Stimulated activated CD8-positive, alpha-beta memory T cell treated with anti-CD3 and anti-CD28 coated beads, Interleukin-7, amount 100 ng/mL, for 4 hours (primary cell): Measurements from ENCODE around the gene UBAP2.
"Not testable (repeated sequence)": the region's sequence is repeated elsewhere in the genome, so short reads cannot be mapped to it uniquely, and the experiment has no call there.

Experiments used
- DNase-seq, 2 donors: peaks; one replicate each; pipeline ENCODE4 v3.0.0-alpha.2; 2020; ENCODE audit warnings: low read depth in 2 of 2

Gene UBAP2

GRCh38 chr9:34047864-34048726, 592 bp downstream of the UBAP2 start:
- DNase-seq = peak; percentile 28 to 45

DNA sequence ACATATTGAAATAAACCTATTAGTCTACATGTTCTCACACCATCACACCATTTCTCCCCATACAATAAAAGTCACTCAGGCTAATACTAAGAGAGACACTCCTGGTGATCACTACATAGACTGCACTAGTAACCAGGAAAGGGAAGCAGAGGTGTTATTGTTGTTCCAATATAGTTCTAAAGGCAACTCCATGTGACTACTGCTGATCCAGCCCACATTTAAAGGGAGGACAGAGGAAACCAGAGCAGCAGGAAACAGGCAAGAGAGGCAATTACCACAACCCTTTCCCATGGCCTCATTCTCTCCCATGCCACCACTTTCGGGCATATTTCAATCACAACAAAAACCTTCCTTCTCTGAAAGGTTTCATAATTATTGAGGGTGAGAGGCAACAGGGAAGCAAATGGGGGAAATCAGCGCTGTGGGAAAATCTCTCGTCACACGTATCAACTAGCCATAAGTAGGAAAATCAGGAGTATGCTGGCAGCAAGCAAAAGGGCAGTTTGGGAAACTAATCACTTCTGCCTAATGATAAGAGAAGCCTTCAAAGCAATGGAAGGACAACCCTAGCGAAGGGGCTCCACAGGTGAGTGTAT, 1.8 kb downstream of the UBAP2 start:
- DNase-seq = no peak

DNA sequence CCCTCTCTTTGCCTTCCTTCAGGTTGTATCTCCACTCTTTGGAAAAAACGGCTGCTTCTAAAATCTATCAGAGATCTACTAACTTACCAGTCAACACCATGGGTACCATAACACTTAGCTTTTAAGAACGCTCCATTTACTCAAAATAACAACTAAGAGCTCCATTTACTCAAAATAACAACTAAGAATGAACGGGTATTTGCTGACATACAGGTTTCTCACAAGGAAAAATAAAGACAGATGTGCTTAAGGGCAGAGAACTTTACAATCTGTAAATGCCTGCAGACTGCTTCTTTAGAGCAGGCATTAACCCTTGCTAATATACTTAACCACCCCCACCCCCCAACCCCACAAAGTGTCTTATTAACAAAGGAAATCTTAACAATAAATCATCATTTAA, 2.8 kb downstream of the UBAP2 start:
- no peak for DNase-seq

DNA sequence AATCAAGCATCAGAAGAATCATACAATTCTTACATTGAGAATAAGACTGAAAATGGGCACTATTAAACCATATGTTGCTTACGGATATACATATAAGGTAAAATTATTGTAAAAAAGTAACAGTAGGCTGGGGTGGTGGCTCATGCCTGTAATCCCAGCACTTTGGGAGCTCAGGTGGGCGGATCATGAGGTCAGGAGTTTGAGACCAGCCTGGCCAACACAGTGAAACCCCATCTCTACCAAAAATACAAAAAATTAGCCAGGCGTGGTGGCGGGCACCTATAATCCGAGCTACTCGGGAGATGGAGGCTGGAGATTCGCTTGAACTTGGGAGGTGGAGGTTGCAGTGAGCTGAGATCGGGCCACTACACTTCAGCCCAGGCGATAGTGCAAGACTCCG, 6.6 kb downstream of the UBAP2 start:
- not testable (repeated sequence) for DNase-seq

- DNase-seq = not testable (repeated sequence)
Measured at GRCh38 chr9:34038851-34039250, 9.8 kb downstream of the UBAP2 start.

DNA sequence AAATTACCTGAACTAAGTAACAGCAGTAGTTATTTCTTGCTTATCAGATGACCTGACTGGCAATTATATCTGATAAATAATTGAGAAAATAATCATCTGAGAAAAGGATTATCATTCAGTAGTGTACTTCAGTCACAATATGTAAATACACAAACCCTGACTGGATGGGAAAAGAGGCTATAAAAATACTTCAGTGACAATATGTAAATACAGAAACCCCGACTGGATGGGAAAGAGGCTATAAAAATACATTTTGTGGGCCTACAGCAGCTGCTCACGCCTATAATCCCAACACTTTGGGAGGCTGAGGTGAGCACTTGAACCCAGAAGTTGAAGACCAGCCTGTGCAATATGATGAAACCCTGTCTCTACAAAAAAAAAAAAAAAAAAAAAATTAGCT, 11.1 kb downstream of the UBAP2 start:
- no peak for DNase-seq

DNA sequence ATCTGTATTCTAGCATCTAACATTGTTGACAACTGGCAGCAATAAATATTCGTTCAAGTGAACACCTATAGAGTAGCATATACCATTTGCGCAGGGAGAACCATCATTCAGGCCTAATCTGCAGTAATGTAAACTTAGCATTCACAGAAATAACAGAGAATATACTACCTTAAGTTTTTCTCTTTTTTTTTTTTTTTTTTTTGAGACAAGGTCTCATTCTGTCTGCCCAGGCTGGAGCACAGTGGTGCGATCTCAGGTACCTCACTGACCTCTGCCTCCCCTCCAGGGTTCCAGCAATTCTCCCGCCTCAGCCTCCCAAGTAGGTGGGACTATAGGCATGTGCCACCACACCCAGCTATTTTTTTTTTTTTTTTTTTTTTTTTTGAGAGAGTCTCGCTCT, 12.1 kb downstream of the UBAP2 start:
- no peak for DNase-seq

DNA sequence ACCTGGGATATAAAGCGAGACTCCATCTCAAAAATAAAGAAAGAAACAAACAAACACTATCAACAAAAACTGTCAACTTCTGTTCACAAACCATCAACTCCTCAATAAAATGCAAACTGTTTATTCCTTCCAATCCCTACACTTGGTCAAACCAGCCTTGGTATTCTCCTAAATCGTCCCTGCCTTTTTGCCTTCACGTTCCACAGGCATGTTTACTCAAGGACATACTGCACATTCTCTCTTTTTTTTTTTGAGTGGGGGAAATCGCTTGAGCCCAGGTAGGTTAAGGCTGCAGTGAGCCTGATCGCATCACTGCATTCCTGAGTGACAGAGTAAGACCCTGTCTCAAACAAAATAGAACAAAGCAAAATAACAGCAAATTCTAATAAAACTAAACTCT, 13.0 kb downstream of the UBAP2 start:
- DNase-seq = no peak

DNA sequence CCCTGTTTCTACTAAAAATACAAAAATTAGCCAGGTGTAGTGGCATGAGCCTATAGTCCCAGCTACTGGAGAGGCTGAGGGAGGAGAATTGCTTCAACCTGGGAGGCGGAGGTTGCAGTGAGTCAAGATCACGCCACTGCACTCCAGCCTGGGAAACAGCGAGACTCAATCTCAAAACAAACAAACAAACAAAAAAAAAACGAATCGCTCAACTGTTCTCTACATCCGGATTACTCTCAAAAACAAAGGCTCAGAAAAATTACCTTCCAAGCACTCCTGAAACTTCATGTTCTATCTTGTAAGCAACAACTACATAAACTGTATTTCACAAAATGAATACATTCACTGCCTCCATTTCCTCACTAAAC, 14.0 kb downstream of the UBAP2 start:
- no peak for DNase-seq

DNA sequence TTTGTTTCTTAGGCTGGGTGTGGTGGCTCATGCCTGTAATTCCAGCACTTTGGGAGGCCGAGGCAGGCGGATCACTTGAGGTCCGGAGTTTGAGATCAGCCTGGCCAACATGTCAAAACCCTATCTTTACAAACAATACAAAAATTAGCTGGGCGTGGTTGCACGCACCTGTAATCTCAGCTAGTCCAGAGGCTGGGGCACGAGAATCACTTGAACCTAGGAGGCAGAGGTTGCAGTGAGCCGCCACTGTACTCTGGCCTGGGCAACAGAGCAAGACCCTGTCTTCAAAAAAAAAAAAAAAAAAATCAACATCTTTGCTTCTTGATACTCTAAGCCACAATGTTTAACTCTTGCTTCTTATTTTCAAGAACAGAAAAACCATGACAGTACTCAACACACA, 16.1 kb downstream of the UBAP2 start:
- DNase-seq = no peak

- no peak for DNase-seq
Measured at GRCh38 chr9:34027845-34028574, 20.7 kb downstream of the UBAP2 start.

GRCh38 chr9:34025811-34026210, 22.9 kb downstream of the UBAP2 start:
- DNase-seq = no peak

GRCh38 chr9:34025062-34025461, 23.6 kb downstream of the UBAP2 start:
- DNase-seq = no peak

DNA sequence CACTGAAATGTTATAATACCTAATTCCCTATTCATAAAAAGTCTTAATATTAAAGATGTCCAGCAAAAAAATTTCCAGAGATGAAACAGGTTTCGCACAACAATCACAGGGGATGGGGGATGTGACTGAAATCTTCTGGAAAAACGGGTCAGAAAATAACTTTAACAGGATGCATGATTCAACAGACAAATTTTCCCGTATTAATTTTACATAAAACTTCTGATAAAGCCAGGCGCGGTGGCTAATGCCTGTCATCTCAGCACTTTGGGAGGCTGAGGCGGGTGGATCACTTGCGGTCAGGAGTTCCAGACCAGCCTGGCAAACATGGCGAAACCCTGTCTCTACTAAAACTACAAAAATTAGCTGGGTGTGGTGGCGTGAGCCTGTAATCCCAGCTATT, 24.2 kb downstream of the UBAP2 start:
- DNase-seq = not testable (repeated sequence)

- no peak for DNase-seq
Measured at GRCh38 chr9:34016149-34016548, 32.5 kb downstream of the UBAP2 start.

- no peak for DNase-seq
Measured at GRCh38 chr9:34010979-34011378, 37.7 kb downstream of the UBAP2 start.

GRCh38 chr9:34001951-34002350, 46.7 kb downstream of the UBAP2 start:
- DNase-seq = no peak

DNA sequence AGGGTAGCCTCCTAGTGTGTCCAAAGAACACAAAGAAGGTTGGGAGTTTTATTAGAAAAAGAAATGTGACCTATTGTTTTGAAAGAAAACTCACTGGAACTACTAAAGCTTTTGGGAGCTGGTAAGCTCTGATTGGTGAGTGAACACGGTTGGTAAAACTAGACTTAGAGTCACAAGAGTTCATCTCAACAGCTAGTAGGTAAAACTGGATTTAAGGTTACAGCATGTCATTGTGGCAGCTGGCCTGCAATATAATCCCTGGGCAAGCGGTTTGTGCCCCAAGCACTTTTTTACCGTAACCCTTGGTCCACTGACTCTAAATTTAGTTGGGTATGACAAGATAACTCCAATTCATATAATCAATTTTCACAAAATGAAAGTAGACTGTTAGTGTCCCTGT, 47.4 kb downstream of the UBAP2 start:
- DNase-seq = no peak

DNA sequence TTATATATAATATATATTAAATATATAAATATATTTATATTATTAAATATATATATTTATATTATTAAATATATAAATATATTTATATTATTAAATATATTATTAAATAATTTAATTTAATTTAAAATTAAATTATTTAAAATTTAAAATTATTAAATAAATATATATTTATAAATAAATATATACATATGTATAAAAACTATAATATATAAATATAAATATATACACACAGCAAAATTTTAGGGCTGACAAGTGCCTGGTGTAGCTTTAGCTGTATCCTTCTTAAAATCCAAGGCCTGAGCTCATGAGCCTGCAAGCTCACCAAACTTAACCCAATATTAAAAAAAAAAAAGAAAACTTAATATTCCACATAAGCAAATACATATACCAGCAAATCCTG, 53.2 kb downstream of the UBAP2 start:
- no peak for DNase-seq

GRCh38 chr9:33993104-33993503, 55.6 kb downstream of the UBAP2 start:
- DNase-seq = no peak

DNA sequence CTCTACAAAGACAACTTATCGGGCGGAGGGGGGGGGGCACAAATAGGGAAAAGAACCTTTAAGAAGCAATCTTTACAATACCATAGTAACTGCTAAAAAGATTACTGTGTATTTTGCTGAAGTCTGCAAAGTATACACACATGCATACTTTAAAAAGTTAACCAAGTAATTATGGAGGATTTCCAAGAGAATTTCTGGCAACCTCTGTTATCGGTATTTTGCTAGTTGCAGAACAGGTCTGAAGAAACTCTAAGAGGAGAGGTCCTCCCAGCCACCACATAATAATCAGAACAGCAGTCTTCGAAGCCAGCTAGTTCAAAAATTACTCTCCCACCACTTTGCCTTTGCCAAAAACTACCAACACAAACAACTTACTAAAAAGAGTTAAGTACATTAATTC, 56.1 kb downstream of the UBAP2 start:
- no peak for DNase-seq

GRCh38 chr9:33988219-33988890, 60.3 kb downstream of the UBAP2 start:
- DNase-seq = no peak
